Uterus (tissue), 2 donors: ENCODE measurements around the gene CECR2.

Experiments used
- POLR2A ChIP-seq, 2 donors: fragments of 450-650 bp; IDR thresholded peaks; one replicate each; pipeline ENCODE4 v1.6.1; 2016; ENCODE audit warnings: antibody characterized with exemption in 2 of 2, mild to moderate bottlenecking in 1 of 2, moderate library complexity in 1 of 2
- TF ChIP-seq, protein P1 (sequence below), 4 experiments: fragments of 200-600 bp in 2 of 4; fragments of 450-650 bp in 2 of 4; sonication (generic) in 2 of 4; IDR thresholded peaks; one replicate each; pipeline ENCODE4 v1.5.1; 2016 to 2019; ENCODE audit warnings: antibody characterized with exemption in 4 of 4, mild to moderate bottlenecking in 2 of 4, moderate library complexity in 1 of 4

DNA sequence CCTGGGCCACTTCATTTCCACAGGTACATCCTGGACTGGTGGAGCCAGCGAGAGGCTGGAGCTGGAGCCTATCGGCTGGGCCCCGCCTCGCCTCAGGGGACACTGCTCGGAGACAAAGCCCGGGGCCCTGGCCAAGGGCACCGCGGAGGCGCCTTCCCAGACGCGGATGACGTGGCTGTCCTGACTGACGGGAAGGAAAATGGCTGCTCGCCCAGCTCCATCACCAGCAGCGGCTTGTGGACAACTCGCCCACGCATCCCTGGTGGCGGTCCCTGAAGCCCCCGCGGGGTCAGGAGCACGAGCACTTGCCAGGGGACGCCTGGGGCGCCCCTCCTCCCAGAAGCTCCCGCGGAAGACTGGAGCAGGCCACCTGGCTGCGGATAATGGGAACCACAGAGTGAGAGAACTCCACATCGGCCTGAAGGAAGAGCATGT is 49.6 kb downstream of the CECR2 start:
- no peak for TF ChIP-seq POLR2A (IDR thresholded peaks at IDR 0.05)
- TF ChIP-seq, protein P1, sequence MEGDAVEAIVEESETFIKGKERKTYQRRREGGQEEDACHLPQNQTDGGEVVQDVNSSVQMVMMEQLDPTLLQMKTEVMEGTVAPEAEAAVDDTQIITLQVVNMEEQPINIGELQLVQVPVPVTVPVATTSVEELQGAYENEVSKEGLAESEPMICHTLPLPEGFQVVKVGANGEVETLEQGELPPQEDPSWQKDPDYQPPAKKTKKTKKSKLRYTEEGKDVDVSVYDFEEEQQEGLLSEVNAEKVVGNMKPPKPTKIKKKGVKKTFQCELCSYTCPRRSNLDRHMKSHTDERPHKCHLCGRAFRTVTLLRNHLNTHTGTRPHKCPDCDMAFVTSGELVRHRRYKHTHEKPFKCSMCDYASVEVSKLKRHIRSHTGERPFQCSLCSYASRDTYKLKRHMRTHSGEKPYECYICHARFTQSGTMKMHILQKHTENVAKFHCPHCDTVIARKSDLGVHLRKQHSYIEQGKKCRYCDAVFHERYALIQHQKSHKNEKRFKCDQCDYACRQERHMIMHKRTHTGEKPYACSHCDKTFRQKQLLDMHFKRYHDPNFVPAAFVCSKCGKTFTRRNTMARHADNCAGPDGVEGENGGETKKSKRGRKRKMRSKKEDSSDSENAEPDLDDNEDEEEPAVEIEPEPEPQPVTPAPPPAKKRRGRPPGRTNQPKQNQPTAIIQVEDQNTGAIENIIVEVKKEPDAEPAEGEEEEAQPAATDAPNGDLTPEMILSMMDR (IDR thresholded peaks at IDR 0.05), result no peak
